HCT116 (cell line): ENCODE data around the gene MRPL41.

Source experiments
- CTCF ChIP-seq, 3 experiments: fragments of 200-600 bp in 1 of 3; sonication (generic) in 1 of 3; IDR thresholded peaks in 2 of 3; conservative IDR thresholded peaks in 1 of 3; 2 replicates each; pipeline ENCODE4 v1.5.1; 2012 to 2017; ENCODE audit warnings: low read depth in 2 of 3, low read length in 2 of 3, antibody characterized with exemption in 1 of 3, borderline replicate concordance in 1 of 3, control low read depth in 1 of 3, mild to moderate bottlenecking in 1 of 3, mixed read lengths in 1 of 3, mixed run types in 1 of 3, moderate library complexity in 1 of 3; ENCODE audit not compliant: insufficient read depth in 1 of 3
- EZH2 ChIP-seq: fragments of 200-600 bp; sonication (generic); IDR thresholded peaks from 2 replicates; pipeline ENCODE4 v1.6.1; 2017; ENCODE audit warnings: antibody characterized with exemption, mixed run types
- EZH2phosphoT487 ChIP-seq: fragments of 200-600 bp; IDR thresholded peaks from 2 replicates; pipeline ENCODE4 v1.6.1; 2018; ENCODE audit warnings: antibody characterized with exemption, borderline replicate concordance
- POLR2AphosphoS5 ChIP-seq: IDR thresholded peaks from 2 replicates; pipeline ENCODE4 v1.6.1; 2011; ENCODE audit warnings: mild to moderate bottlenecking, low read depth, low read length, moderate library complexity
- SIN3A ChIP-seq: IDR thresholded peaks from 2 replicates; pipeline ENCODE4 v1.6.1; 2012; ENCODE audit warnings: low read depth
- ZNF274 ChIP-seq: fragments of 200-500 bp; sonication (Bioruptor generic); IDR thresholded peaks from 2 replicates; pipeline ENCODE4 v1.6.1; 2014; ENCODE audit warnings: mild to moderate bottlenecking, low read depth, low read length, inconsistent platforms
- TF ChIP-seq, protein P1 (sequence below): IDR thresholded peaks from 2 replicates; pipeline ENCODE4 v1.6.1; 2012
- TF ChIP-seq, protein P2 (sequence below): IDR thresholded peaks from 2 replicates; pipeline ENCODE4 v1.6.1; 2012

DNA sequence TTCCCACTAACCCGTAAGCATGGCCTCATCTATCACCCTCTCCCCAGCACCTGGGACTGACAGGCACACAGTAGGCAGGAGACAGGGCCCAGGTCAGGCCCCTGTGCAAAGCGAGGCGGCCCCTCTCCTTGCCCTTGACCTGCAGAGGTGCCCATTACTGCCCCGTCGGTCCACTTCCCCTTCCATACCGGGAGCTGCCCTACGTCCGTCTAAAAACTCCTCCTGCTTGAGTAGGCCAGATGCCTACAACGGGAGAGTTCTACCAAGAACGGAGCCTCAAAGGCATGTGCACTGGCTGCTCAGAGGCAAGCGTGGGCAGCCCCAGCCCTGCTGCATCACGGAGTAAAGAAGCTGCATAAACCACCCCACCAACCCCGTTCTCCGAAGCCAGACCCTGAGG is 31.7 kb downstream of the MRPL41 start:
- TF ChIP-seq CTCF (IDR thresholded peaks at IDR 0.05 in 2 of 3, conservative IDR thresholded peaks at IDR 0.05 in 1 of 3; ENCODE audit: borderline replicate concordance in 1 of 3, insufficient read depth in 1 of 3, low read depth in 2 of 3, low read length in 2 of 3) (no peak), POLR2AphosphoS5 (no peak), EZH2phosphoT487 (no peak), SIN3A (no peak), EZH2 (no peak), ZNF274 (no peak)
- TF ChIP-seq, protein P1, sequence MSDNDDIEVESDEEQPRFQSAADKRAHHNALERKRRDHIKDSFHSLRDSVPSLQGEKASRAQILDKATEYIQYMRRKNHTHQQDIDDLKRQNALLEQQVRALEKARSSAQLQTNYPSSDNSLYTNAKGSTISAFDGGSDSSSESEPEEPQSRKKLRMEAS: no peak
- TF ChIP-seq, protein P2, sequence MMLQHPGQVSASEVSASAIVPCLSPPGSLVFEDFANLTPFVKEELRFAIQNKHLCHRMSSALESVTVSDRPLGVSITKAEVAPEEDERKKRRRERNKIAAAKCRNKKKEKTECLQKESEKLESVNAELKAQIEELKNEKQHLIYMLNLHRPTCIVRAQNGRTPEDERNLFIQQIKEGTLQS: no peak
